IPS DF 6.9 (cell line): ENCODE measurements around the gene PRRC2B.
"Not testable (repeated sequence)": the region's sequence is repeated elsewhere in the genome, so short reads cannot be mapped to it uniquely, and the experiment has no call there.

ENCODE experiments used
- DNase-seq: peaks from one replicate; pipeline ENCODE4 v3.0.0-alpha.2; 2013; ENCODE audit warnings: low read depth, low spot score
- H3K27ac ChIP-seq: one replicate; pipeline ENCODE4 v1.5.1; 2013; ENCODE audit warnings: low read length, control low read depth
- H3K27me3 ChIP-seq: 2 replicates; pipeline ENCODE4 v1.6.1; 2013; ENCODE audit warnings: mild to moderate bottlenecking, low read length; ENCODE audit not compliant: control insufficient read depth, insufficient read depth
- H3K36me3 ChIP-seq: 2 replicates; pipeline ENCODE4 v1.6.1; 2013; ENCODE audit warnings: low read length; ENCODE audit not compliant: control insufficient read depth, insufficient read depth
- H3K4me1 ChIP-seq: 2 replicates; pipeline ENCODE4 v1.6.1; 2013; ENCODE audit warnings: low read length; ENCODE audit not compliant: control insufficient read depth, insufficient read depth
- H3K4me3 ChIP-seq: 2 replicates; pipeline ENCODE4 v1.5.1; 2013; ENCODE audit warnings: mild to moderate bottlenecking, low read length
- H3K9me3 ChIP-seq: 2 replicates; pipeline ENCODE4 v1.6.1; 2013; ENCODE audit warnings: low read length, inconsistent platforms; ENCODE audit not compliant: control insufficient read depth, insufficient read depth
- WGBS: extraction: QIAGEN DNeasy Blood & Tissue Kit; methylation state at CpG from one replicate; pipeline ENCODE4 v1.1.7; 2013; ENCODE audit warnings: mixed read lengths, missing lambda C conversion rate; ENCODE audit not compliant: insufficient read length, insufficient coverage; 5-methylcytosine and 5-hydroxymethylcytosine counted together

The PRRC2B gene

DNA sequence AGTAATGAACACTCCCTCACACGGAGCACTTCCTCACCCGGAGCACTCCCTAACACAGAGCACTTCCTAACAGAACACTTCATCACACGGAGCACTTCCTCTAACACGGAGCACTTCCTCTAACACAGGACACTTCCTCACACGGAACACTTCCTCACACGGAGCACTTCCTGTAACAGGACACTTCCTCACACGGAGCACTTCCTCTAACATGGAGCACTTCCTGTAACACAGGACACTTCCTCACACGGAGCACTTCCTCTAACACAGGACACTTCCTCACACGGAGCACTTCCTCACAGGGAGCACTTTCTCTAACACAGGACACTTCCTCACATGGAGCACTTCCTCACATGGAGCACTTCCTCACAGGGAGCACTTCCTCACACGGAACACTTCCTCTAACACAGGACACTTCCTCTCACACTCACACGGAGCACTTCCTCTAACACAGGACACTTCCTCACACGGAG lies 121.7 kb downstream of the PRRC2B start:
- H3K9me3 ChIP-seq, H3K27ac ChIP-seq, H3K27me3 ChIP-seq, H3K4me1 ChIP-seq, H3K4me3 ChIP-seq, DNase-seq: not testable (repeated sequence)
- peaks cover 32% of the 10 kb centered on the region for H3K36me3 ChIP-seq
- no CpG with 5 or more reads among the region's 12 CpGs for WGBS

DNA sequence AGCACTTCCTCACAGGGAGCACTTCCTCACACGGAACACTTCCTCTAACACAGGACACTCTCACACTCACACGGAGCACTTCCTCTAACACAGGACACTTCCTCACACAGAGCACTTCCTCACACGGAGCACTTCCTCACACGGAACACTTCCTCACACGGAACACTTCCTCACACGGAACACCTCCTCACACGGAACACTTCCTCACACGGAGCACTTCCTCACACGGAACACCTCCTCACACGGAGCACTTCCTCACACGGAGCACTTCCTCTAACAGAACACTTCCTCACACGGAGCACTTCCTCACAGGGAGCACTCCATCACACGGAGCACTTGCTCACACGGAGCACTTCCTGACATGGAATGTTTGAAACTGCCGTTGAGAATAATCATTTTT lies 122.2 kb downstream of the PRRC2B start:
- Histone ChIP-seq H3K4me1 (no peaks in the 10 kb centered on the region; the same call in 1 of the 2 replicates), H3K4me3 (no peak overlapping the region), H3K27ac (no peak overlapping the region), H3K36me3 (peaks cover 27% of the 10 kb centered on the region), H3K9me3 (no peaks in the 10 kb centered on the region), H3K27me3 (no peaks in the 10 kb centered on the region)
- no CpG with 5 or more reads among the region's 15 CpGs for WGBS
- DNase-seq: no peak

DNA sequence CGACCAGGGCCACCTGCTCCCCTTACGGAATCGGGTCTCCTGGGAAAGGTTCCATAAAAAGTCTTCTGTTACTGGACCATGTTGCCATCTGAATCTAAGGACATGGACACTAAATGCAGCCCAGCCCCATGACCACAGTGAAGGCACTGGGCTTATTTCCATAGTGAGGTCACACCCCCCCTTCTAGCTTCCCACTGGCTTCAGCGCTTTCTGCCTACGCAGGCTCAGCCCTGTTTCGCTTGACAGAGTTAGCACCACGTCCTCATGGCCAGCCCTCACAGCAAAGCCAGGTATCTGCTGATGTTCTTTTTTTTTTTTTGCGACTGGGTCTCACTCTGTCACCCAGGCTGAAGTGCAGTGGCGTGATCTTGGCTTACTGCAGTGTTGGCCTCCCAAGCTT lies 123.0 kb downstream of the PRRC2B start:
- DNase-seq: no peak
- H3K4me3 ChIP-seq: no peak overlapping the region
- H3K36me3 ChIP-seq: peaks cover 27% of the 10 kb centered on the region
- no peaks in the 10 kb centered on the region for H3K9me3 ChIP-seq
- H3K27me3 ChIP-seq: no peaks in the 10 kb centered on the region
- H3K4me1 ChIP-seq: no peaks in the 10 kb centered on the region; the same call in 1 of the 2 replicates
- H3K27ac ChIP-seq: no peak overlapping the region
- no CpG with 5 or more reads among the region's 9 CpGs for WGBS

DNA sequence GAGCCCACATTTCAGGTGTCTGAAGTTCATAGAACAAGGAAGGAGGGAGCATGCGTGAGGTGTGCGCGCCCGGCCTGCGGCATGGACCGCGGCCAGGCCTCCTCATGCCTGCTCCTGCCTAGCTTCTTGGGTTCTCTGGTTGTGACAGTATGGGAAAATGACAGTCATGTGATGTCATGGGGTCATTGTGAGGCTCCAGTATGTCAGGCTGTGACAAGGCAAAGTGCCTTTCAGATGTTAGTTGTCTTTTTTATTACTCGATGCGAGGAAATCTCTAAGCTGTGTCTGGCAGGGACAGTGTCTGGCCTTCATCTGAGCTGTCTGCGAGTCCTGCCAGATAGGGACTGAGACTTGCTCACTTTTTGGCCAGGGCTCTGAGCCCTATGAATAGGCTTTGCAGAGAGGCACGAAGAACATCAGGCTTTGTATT lies 123.9 kb downstream of the PRRC2B start:
- Histone ChIP-seq H3K9me3 (no peaks in the 10 kb centered on the region), H3K4me1 (no peaks in the 10 kb centered on the region; the same call in 1 of the 2 replicates), H3K36me3 (peaks cover 27% of the 10 kb centered on the region), H3K4me3 (no peak overlapping the region), H3K27ac (no peak overlapping the region), H3K27me3 (no peaks in the 10 kb centered on the region)
- DNase-seq: no peak
- no CpG with 5 or more reads among the region's 11 CpGs for WGBS

DNA sequence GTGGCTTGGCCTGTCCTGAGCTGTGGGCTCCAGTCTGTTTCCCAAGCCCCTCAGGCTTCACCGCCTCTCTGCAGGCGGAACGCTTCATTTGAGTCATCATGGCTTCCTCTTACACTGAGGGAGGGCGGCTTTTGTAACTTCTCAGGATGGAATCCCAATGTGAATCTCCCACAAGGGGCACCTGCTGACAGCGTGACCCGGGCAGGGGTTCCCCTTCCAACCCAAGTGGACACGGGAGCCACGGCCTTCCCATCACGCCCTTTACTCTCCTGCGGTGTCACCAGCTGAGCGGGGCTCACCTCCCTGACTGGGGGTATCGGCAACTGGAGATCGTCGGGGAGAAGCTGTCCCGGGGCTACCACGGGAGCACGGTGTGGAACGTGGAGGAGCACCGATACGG lies 124.7 kb downstream of the PRRC2B start:
- no peaks in the 10 kb centered on the region for H3K9me3 ChIP-seq
- no peaks in the 10 kb centered on the region; the same call in 1 of the 2 replicates for H3K4me1 ChIP-seq
- H3K36me3 ChIP-seq: peaks cover 23% of the 10 kb centered on the region
- H3K27me3 ChIP-seq: no peaks in the 10 kb centered on the region
- no peak for DNase-seq
- WGBS: no CpG with 5 or more reads among the region's 20 CpGs
- H3K27ac ChIP-seq: no peak overlapping the region
- H3K4me3 ChIP-seq: no peak overlapping the region

DNA sequence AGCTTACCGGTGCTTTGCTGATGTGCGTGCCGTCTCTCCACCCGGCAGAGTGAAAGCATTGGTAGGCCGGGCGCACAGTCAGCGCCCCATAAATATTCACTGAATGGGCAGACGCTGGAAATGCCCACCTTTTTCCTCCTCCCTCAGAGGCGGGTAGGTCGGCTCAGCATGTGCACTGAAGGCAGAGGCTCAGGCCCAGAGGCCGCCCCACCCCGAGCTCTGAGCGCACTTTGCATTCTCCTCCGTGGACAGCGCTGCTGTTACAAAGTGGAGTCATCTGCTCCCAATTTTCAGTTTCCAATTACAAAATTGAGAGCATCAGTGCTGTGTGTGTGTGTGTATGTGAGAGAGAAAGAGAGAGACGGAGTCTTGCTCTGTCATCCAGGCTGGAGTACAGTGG lies 126.6 kb downstream of the PRRC2B start:
- Histone ChIP-seq H3K27ac (no peak overlapping the region), H3K36me3 (peaks cover 33% of the 10 kb centered on the region), H3K27me3 (no peaks in the 10 kb centered on the region), H3K4me3 (no peak overlapping the region), H3K4me1 (no peaks in the 10 kb centered on the region; the same call in 1 of the 2 replicates), H3K9me3 (no peaks in the 10 kb centered on the region)
- WGBS: no CpG with 5 or more reads among the region's 16 CpGs
- DNase-seq: no peak

DNA sequence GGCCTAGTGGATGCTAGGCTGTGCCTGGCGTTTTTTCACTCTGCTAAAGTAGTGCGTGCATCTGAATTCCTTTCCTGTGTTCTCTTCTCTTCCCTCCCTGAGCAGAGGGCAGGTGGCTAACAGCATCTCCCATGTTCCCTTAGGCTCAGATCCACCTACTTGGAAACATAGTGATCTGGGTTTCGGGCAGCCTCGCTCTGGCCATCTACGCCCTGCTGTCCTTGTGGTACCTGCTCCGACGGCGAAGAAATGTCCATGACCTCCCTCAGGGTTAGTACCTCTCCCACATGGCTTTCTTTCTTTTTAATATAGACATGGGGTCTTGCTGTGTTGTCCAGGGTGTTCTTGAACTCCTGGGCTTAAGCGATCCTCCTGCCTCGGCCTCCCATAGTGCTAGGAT lies 127.3 kb downstream of the PRRC2B start:
- peaks cover 33% of the 10 kb centered on the region for H3K36me3 ChIP-seq
- no CpG with 5 or more reads among the region's 10 CpGs for WGBS

DNA sequence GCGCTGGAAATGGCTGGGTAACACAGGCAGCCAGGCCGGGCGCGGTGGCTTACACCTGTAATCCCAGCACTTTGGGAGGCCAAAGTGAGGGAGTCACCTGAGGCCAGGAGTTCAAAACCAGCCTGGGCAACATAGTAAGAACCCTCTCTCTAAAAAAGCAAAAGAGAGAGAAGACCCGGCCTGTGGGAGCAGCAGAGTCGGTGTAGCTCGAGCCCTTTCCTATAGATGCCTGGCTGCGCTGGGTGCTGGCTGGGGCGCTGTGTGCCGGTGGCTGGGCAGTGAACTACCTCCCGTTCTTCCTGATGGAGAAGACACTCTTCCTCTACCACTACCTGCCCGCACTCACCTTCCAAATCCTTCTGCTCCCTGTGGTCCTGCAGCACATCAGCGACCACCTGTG lies 127.9 kb downstream of the PRRC2B start:
- Histone ChIP-seq H3K27me3 (no peaks in the 10 kb centered on the region), H3K9me3 (no peaks in the 10 kb centered on the region), H3K4me1 (no peaks in the 10 kb centered on the region; the same call in 1 of the 2 replicates), H3K27ac (no peak overlapping the region), H3K36me3 (peaks cover 38% of the 10 kb centered on the region), H3K4me3 (no peak overlapping the region)
- no CpG with 5 or more reads among the region's 13 CpGs for WGBS
- DNase-seq: no peak

More for the DNA sequence above, 127.3 kb downstream of the PRRC2B start:
- Histone ChIP-seq H3K9me3 (no peaks in the 10 kb centered on the region), H3K4me1 (no peaks in the 10 kb centered on the region; the same call in 1 of the 2 replicates), H3K4me3 (no peak overlapping the region), H3K27ac (no peak overlapping the region), H3K27me3 (no peaks in the 10 kb centered on the region)
- DNase-seq: no peak

DNA sequence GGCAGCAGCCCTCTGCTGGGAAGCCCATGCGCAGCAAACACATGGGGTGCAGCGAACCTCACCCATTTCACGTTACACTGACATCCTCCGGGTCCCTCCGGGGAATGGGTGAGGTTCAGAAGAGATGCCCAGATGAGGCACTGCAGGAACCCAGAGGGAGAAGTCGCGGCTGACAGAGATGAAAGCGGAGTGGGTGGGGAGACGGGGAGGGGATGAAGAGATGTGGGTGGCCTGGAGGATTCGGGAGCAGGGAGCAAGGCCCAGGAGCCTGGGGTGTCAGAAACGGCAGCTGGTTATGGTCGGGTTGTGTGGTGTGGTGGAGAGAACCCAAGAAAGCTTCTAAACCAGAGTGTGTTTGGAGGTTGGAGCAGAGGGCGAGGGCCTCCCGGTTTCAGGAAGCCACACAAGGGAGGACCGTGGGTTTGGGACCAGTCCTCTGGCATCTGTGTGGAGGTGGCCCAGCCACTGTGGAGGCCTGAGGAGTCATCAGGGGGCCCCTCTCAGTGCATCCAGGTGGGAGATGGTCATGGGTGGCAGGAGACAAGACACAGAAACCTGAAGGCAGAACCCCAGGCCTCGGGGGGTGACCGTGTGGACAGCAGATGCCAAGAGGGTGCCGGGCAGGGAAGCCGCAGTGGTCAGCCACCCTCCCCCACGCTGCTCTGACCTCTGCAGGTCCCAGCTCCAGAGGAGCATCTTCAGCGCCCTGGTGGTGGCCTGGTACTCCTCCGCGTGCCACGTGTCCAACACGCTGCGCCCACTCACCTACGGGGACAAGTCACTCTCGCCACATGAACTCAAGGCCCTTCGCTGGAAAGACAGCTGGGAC lies 128.6 kb downstream of the PRRC2B start:
- WGBS: no CpG with 5 or more reads among the region's 29 CpGs
- DNase-seq: no peak
- no peaks in the 10 kb centered on the region for H3K9me3 ChIP-seq
- no peaks in the 10 kb centered on the region for H3K27me3 ChIP-seq
- no peak overlapping the region for H3K4me3 ChIP-seq
- no peaks in the 10 kb centered on the region; the same call in 1 of the 2 replicates for H3K4me1 ChIP-seq
- H3K27ac ChIP-seq: no peak overlapping the region
- peaks cover 37% of the 10 kb centered on the region for H3K36me3 ChIP-seq

DNA sequence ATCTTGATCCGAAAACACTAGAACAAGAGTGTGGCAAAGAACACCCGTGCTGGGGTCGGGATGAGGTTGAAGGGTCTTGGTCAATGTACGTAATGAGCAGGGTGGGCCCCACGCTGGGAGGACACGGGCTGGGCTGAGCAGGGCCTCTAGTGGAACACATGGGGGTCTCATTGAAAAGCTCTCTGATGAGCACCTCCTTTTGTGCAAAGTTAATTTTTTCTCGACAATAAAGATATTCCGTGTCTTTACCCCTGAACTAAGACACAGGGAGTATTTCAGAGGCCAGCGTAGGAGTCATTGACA lies 129.2 kb downstream of the PRRC2B start:
- Histone ChIP-seq H3K4me1 (no peaks in the 10 kb centered on the region; the same call in 1 of the 2 replicates), H3K27ac (no peak overlapping the region), H3K9me3 (no peaks in the 10 kb centered on the region), H3K36me3 (peaks cover 37% of the 10 kb centered on the region), H3K4me3 (no peak overlapping the region), H3K27me3 (no peaks in the 10 kb centered on the region)
- no peak for DNase-seq
- WGBS: no CpG with 5 or more reads among the region's 9 CpGs
